GM12801 (cell line): Measurements from ENCODE around the gene CTBP2.

ENCODE experiments used
- TF ChIP-seq, protein P1 (sequence below): IDR thresholded peaks from one replicate; pipeline ENCODE4 v1.5.1; 2011; ENCODE audit warnings: control low read depth; ENCODE audit not compliant: insufficient read length; ENCODE audit errors: extremely low read depth

The CTBP2 gene

DNA sequence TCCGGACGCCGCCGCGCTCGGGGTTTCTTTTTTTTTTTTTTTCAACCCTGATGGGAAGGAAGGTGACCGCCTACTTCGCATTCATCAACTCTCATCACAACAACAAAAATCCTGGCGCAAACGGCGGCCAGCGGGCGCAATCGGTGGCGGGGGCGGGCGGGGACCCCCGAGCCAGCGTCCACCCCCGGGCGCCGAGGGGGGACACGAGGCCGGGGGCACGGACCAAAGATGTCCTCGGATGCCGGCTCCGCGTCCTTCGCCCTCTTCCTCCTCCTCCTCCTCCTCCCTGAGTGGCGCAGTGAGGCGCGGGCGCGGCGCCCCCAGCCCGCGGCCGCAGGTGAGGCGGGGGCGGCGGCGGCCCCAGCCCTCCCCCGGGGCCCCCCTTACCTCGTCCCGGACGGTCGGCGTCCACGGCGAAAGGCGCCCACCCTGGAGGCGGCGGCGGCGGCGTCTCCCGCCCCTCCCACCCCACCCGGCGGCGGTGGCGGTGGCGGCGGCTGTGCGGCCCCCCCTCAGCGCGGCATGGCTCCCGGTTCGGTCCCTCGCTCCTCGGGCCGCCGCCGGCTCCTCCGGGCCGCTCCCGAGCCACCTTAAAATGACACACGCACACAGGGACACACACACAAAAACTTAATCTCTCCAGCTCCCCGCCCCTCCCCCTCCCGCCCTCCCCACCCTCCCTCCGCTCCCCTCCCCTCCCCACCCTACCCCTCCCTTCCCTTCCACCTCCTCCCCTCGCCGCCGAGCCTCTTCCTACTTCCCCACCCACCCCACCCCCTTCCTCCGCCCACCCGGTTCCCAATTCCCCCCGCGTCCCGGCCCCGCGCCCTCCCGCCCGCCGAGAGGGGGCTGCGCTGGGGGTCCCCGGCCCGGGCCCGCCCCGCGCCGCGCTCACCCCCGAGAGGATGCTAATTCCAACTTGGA is at the start of gene CTBP2:
Gene CTBP2, minus strand, starts transcription at position 632 of the 924 bp plus-strand sequence.
- TF ChIP-seq, protein P1, sequence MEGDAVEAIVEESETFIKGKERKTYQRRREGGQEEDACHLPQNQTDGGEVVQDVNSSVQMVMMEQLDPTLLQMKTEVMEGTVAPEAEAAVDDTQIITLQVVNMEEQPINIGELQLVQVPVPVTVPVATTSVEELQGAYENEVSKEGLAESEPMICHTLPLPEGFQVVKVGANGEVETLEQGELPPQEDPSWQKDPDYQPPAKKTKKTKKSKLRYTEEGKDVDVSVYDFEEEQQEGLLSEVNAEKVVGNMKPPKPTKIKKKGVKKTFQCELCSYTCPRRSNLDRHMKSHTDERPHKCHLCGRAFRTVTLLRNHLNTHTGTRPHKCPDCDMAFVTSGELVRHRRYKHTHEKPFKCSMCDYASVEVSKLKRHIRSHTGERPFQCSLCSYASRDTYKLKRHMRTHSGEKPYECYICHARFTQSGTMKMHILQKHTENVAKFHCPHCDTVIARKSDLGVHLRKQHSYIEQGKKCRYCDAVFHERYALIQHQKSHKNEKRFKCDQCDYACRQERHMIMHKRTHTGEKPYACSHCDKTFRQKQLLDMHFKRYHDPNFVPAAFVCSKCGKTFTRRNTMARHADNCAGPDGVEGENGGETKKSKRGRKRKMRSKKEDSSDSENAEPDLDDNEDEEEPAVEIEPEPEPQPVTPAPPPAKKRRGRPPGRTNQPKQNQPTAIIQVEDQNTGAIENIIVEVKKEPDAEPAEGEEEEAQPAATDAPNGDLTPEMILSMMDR: no peak

DNA sequence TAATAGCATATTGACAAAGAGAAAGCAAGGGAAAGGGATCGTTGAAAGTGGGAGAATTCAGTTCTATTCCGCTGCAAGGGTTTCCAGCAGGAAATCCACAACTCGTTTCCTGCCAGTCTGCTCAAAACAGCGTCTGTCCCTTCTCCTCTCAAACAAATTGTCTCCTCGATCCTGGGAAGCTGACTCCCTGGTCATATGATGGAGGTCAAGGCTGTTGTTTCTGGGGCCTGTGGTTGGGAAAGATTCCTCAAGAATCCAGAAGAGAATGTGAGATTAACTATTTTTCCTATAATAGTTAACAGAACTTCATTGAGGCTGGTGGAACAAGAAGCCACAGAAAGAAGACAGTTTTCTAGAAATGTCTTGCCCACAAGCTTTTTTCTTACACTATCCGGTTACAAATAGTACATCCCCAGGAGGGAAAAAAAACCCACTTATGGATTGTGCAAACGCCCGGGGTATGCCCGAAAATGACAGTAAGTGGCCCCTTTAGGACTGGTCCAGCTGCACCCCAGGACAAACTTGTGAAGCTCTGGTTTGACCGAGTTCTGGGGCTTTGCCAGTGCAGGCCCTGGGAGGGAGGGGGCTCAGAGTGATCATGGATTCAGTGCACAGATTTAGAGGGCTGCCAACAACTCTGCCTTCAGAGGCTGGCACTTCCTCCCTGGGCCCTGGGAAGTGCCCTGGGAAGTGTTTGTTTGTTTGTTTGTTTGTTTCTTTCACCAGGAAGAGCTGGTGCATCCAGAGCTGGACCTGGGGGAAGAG is 49.4 kb upstream of the CTBP2 start:
- TF ChIP-seq, protein P1: no peak

DNA sequence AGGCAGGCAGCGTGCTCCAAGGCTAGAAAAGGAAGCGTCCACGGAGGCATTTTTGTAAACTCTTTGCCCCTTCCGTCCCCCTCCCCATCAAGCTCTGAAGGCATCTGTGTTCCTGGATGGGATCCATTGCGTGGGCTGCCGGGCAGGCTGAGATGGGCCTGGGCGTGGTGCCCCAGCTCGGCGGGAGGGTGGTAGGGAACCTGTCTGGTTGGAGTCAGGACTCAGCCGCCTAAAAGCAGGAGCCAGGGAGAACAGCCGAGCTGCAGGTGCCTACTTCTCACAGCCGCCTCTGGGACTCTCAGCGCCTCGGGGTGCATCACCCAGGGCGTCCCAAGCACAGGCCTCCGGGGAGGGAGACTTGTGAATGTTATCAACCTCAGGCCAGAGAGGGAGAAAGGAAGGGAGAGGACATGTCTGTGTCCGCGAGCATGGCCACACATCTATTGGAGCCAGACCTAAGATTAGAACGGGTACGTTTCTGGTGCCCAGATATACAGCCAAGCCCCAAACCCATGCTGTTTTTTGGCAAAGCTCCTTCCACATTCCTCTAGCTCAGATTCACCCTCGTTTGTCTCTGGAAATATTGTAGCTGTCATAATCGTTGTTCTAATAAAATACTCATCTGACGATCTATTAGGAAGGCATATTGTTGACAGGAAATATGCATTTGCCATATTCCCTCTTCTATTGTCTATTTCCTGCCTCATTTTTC is 48.6 kb upstream of the CTBP2 start:
- TF ChIP-seq, protein P1: no peak

DNA sequence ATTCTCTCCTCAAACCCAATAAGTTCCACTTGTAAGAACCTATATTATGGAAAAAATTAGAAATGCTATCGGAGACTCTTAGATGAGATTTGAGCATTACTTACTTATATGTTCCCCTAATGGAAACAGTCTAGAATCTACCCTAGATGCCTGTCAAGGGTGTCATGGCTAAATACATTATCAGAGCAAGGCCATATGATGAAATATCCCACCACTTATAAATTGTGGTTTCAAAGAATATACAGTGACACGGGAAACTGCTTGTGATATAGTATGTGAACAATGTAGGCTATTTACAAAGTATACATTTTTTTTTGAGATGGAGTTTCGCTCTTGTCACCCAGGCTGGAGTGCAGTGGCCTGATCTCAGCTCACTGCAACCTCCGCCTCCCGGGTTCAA is 46.3 kb upstream of the CTBP2 start:
- TF ChIP-seq, protein P1: no peak

DNA sequence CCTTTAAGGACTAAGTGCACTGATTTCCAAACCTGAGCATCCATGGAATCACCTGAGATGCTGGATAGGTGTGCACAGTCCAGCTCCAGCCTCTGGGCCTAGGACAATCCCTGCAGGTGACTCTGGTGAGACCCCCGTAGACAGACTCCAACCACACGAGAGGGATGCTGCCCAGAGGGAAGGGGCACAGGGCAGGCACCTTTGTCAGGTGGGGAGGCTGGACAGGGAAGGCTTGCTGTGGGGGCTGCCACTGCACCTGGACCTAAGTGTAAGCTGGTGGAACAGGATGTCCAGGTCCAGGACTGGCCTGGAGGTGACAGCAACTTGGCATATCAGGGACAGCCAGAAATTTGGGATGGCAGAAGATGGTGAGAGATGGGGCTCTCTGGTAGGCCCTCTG is 45.1 kb upstream of the CTBP2 start:
- TF ChIP-seq, protein P1: no peak

DNA sequence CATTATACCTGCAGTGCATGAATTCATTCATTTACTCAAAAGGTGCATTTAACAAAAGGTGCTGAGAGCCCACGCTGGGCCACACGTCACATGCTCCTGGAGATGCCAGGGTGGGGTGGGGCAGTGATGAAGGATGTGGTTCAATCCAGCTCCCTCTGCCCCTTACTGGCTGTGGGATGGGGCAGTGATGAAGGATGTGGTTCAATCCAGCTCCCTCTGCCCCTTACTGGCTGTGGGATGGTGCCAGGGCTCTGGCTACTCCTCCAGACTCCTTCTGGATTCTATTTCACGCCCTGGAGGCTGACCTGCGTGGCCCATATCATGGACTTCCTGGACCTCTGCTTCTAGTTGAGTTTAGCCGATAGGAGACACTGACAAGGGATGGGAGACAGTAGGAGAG is 44.0 kb upstream of the CTBP2 start:
- TF ChIP-seq, protein P1: no peak

DNA sequence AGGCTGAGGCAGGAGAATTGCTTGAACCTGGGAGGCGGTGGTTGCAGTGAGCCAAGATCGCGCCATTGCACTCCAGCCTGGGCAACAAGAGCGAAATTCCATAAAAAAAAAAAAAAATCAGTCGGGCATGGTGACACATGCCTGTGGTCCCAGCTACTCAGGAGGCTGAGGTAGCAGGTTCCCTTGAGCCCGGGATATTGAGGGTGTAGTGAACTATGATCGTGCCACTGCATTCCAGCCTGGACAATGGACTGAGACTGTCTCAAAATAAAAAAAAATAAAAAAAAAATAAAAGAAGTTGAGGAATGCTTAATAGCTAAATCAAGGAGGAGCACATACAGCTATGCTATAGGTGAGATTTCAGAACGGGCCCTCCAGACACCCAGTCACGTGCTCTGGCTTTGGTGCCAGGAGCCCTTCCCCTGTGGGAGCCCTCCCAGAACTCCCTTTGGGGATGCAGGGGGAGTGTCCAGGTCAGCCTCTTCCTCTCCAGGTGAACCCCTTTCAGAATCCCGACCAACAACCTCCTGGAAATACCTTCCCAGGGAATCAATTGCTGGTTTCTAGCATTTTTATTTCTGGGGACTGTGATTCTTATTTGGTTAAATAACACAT is 42.9 kb upstream of the CTBP2 start:
- TF ChIP-seq, protein P1: no peak
